GM04503 (cell line): ENCODE measurements around the gene ANKK1.
A peak's percentile ranks its signal among the peaks of the same experiment; 100 is the strongest.

Source experiments
- DNase-seq: peaks from one replicate; pipeline ENCODE4 v3.0.0-alpha.2; 2012; ENCODE audit warnings: low read depth

Gene ANKK1

DNA sequence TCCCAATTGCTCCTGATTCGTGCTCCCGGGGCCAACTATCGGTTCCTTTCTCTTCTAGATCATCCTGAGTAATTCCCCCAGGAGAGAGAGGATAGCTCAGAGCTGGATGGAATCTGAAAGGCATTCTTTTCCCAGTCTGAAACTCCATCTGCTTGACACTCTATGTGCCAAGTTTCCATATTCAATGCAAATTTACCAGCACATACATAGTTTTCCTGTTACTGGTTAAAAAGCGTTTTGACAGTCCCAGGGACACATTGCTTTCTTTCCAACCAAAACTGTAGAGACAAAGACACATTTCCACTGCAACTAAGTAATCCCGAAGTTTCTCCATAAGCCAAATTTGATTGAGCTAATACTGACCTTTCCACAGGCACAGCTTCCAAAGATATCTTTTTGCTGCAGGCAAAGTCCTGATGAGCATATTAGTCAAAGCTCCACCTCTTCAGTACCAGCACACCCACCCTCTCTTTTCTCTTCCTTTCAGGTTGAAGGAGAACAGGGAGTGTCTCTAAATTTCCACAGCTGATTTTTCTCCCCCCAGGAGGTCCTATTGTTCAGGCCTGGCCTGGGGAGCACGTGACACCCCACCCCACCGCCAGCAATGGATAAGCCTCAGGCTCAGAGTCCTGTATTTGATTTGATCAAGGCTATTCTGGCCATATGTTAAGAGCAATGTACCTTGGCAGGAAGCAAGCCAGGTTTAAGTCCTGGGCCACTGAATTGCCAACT is 9.7 kb upstream of the ANKK1 start:
- no peak for DNase-seq

DNA sequence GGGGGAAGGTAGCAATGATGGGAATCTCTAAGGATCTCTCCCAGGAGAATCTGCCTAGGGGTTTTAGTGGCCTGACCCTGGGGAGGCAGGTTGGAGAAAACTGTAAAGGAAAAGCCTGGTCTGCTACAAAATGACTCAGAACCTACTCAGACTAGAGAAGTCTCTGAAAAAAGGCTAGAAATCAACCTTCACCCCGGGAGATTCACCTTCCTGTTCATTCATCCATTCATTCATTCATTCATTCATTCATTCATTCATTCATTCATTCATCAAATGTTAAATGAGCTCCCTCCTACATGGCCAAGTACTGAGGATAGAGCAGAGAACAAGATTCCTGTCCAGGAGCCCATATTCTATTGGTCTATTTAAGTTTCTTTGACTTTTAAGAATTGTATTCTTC is 8.9 kb upstream of the ANKK1 start:
- DNase-seq: no peak

DNA sequence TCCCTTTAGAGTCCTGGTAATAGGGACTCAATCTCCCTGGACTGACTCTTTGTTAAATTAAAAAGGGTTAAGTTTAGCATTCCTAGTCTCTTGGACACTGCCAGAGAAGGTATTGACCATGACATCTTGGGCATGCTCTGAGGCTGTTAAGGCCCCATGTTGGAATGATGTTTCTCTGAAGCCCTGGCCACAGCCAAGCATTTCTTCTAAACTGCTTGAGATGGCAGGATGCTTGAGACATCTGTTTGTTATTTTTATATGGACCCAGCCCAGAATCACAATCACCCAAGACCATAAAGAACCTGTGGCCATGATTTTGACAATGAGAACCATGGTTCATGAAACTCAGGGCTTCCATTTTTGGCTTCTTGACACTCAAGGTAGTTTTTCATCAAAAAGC is 5.5 kb upstream of the ANKK1 start:
- no peak for DNase-seq

DNA sequence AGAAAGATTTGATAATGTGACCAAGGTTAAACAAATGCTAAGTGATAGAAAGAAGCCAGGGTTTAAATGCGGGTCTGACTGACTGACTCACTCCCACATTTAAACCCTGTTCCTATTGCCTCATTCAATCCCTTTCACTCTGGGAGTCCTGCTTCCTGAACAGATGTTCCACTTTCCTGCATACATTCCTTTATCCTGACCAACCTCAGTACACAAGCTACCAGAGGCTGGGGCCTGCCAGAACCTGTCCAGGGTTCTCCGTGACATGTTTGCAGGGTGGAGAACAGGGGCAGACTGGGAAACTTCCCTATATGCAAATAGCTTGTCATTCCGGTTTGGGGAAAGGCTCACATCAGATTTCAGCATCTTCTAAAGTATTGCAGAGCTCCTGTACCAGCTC is 3.0 kb upstream of the ANKK1 start:
- DNase-seq: peak; percentile 44

DNA sequence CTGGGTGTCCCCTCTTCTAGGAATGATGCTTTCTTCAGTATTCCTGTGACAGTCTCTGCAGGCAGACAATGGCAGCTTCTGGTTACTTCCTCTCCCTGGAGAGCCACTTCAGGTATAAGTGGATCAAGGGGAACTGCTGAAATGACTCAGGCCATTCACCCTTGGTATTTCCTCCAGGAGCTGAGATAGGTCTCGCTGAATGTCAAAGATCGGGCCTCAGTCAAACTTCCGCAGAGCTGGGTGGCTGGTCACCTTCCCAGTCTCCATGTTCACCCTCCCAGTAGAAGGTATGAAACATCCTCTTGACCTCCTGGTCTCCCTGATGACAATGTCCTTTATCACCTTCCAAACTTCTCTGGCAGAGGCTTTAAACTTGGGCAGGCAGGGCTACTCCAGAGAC is 1.8 kb upstream of the ANKK1 start:
- DNase-seq: no peak

DNA sequence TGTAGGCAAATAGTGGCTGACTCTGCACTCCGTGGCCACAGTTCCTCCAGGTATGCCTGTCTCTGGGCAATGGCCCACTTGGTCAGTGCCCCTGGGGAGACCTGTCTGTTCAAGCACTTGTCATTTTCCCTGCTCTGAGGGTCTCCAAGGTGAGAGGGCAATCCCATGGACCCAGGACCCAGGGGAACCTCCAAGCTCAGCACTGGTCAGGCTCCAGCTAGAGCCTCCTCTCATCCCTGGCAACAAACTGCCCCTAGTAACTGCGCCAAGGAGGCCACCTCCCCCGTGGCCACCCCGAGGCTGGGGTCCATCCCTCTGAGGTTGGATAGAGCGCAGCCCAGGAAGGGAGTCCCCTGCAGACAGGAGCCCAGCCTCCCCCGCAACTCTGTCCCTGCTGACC is 713 bp upstream of the ANKK1 start:
- DNase-seq: no peak

DNA sequence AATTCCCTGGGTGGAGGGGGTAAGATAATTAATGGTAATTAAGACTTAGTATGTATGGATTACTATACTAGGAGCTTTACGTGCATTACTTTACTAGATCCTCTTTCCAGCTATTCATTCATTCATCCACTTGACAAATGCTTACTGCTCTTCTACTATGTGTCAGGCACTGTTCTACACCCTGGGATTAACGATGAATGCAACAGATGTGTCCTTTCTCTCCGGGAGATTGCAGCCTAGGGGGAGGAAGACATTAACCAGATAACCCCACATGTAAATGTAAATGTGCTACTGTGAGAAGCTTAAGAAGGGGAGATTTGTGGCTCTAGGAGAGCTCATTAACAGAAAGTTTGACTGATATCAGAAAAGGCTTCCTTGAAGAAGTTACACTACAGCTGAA is 1.7 kb downstream of the ANKK1 start:
- no peak for DNase-seq

DNA sequence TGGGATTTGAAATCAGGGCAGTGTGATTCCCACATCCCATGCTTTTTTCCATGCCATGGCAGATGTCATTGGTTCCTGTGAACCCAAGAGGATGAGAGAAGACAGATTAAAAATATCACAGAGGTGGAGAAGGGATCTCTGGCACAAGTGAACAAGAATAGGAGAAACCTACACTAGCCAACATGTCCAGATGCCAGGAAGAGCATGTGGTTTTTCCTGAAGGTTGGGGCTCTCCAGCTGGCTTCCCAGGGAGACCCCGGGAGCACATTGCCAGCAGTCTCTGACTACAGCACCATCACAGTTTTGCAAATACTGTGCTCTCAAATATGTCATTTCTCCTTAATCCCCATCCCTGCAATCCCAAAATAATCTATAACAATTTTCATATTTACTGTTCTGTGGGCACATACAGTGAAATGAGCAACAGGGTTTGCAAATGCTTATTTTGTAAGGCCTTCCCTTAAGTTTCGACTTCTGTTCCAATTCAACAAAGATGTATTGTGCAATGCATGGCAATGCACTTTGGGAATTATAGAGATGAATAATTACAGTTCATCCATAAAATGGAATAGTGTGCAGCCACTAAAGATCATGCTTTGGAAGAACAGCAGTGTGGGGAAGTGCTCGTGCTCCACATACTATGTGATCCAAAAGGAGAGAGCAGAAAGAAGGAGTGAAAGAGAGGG is 4.8 kb downstream of the ANKK1 start:
- DNase-seq: no peak

DNA sequence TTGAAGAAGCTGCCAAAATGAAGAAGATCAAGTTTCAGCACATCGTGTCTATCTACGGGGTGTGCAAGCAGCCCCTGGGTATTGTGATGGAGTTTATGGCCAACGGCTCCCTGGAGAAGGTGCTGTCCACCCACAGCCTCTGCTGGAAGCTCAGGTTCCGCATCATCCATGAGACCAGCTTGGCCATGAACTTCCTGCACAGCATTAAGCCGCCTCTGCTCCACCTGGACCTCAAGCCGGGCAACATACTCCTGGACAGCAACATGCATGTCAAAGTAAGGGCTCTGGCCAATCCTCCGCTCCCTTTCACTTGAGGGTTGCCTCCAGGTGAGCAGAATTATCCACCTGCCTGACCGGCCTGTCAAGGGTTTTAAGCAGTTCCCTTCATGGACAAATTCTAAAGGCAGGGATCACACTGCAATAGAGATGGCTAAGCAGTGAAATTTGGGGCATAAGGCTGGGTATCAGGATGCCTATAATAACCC is 6.0 kb downstream of the ANKK1 start:
- no peak for DNase-seq

DNA sequence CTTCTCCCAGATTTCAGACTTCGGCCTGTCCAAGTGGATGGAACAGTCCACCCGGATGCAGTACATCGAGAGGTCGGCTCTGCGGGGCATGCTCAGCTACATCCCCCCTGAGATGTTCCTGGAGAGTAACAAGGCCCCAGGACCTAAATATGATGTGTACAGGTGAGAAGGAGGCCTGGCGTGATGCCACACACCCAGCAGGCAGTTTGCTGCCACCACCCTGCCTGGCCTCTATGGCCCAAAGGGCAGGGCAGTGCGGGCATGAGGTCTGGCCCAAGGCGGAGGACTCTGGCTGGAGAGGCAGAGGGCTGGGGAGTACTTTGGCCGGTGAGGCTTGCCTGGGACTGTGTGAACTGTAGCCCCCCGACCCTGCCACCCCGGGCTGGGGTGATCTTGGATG is 7.3 kb downstream of the ANKK1 start:
- DNase-seq: no peak

DNA sequence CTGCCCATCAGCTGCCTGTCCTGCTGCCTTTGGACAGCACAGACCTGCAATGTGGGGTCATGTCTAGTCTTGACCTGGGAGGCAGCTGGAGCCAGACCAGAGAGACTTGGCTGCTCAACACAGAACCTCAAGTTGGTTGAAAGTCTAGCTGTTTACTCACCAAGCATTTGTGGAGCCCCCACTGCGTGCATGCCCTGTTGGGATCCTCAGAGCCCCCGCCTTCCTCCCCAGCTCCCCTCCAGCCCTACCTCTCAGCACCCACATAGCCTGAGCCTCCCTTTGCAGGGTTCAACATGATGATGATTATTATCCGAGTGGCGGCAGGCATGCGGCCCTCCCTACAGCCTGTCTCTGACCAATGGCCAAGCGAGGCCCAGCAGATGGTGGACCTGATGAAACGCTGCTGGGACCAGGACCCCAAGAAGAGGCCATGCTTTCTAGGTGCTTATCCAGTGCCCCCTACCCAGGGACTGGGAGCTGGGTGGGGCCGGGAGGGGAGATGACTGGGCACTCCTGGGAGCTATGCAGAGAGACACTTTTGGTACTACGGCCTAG is 8.3 kb downstream of the ANKK1 start:
- DNase-seq: no peak

DNA sequence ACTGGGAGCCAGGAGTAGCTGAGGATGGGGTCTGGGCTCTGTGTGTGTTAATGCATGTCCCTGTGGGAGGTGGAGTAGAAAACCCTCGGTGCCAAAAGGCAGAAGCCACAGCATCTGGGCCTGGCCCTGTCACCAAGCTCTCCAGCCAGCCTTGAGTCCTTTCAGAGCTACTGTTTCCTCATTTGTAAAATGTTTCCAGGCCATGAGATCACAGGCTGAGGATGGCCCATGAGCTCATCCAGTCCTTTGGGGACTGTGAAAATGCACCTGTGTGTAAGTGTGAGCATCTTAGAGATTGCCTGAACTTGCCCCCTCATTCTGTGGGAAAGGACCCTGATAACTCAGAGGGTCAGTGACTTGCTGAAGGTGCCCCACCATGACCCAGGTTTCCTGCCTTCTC is 9.1 kb downstream of the ANKK1 start:
- DNase-seq: no peak

DNA sequence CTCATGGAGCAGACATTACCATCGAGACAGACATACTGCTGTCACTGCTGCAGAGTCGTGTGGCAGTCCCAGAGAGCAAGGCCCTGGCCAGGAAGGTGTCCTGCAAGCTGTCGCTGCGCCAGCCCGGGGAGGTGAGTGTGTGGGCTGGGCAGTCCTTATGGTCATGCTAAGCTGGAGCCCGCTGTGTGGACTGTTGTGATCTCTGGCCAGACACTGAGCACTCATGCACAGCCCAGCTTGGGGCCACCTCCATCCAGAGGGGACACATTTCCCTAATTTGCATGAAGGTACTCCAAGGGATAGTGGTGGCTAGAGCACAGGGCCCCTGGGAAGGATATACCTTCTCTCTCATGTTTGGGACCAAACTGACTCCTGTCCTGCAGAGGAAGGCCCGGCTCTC is 9.6 kb downstream of the ANKK1 start:
- no peak for DNase-seq

DNA sequence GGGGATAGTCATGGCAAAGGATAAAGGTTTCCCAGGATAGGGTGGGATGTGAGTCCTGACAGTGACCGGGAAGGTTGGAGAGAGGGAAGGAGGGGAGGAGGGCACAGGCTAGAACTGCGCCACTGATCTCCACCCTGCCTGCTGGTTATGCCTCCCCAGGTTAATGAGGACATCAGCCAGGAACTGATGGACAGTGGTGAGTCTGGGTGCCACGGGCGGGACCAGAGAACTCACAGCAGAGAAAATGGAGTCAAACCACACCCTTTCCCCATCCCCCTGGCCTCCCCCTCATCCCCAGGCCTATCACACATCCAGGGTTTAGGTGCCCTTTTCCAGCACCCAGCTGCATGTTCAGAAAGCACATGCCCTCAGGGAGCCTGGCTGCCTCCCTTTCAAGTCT is 10.2 kb downstream of the ANKK1 start:
- no peak for DNase-seq

DNA sequence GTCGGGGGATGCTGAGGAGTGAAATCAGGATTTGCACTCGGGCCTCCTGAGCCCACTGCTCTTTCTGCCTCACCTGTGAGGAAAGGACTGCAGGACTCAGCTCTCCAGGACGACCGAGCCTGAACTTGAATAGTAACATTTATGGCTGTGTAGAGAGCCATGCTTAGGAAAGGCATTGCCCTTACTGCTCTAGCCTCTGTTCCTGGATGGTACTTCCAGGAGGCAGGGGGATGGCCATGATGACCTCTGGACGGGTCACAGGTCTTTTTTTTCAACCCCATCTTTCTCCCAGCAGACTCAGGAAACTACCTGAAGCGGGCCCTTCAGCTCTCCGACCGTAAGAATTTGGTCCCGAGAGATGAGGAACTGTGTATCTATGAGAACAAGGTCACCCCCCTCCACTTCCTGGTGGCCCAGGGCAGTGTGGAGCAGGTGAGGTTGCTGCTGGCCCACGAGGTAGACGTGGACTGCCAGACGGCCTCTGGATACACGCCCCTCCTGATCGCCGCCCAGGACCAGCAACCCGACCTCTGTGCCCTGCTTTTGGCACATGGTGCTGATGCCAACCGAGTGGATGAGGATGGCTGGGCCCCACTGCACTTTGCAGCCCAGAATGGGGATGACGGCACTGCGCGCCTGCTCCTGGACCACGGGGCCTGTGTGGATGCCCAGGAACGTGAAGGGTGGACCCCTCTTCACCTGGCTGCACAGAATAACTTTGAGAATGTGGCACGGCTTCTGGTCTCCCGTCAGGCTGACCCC is 11.3 kb downstream of the ANKK1 start:
- no peak for DNase-seq

DNA sequence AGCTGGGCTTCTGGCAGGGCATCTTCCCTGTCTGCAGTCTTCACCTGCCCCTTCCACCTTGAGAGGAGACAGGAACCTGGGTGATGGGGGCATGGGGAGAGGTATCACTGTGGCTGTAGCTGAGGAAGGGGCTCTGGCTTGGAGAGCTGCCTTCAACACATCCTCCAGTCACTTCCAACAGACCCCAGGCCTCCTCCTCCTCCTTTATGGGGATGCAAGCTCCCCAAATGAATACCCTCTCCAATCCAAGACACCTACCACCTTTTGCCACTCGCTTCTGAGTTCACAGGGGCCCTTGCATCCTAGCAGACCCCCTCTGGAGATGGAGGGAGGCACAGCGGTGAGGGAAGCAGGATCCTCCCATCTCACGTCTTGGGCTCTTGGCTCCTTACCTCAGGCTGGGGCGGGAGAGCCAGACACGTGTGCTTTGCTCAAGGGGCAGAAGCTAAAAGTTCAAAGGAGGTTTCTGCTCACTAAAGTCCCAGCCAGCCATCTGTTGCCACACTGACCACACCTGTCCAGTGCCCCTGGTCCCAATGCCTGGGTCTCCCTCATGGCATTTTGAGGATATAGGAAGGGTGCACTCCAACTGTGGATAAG is 13.2 kb downstream of the ANKK1 start:
- DNase-seq: no peak

DNA sequence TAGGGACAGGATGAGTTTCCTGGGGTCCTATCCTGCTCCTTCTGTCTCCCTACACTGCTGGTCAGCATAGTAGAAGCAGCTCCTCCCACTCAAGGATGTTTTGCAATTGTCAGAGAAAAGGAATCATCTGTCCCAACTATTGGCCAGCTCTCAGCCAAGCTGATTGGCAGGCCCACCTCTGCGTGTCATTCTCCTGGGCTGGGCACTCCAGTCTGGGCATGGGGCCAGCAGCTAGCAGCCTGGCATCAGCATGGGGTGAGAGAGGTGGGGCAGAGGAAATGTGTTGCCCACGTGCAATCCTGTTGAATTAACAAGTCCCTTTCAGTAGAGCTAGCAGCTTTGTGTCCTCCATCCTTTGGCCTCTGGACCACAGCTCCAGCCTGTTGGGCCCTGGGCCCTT is 14.1 kb downstream of the ANKK1 start:
- DNase-seq: no peak

DNA sequence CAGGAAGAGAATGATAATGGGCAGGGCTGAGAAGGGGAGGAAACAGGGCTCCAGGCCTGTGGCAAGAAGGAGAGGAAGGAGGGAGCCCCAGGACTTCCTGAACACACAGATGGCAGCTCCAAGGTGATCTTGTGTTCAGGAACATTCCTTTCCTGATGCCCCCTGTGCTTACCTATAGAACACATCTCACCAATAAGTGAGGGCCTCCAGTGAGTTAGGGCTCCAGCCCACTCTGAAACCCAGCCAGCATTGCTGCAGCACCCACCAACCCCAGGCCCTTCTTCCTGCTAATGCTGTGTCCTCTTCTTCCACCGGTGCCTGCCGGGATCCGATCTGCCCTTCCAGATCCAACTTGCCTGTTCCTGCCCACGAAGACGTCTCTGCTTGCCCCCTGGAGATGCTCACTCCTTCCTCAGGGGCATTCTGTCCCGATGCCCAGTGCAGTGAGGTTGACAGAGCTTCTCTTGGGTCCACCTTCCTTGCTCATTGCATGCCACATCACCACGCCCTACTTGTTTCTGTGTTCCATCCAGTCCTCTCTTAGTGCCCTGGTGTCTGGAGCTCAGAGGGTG is 17.4 kb downstream of the ANKK1 start:
- no peak for DNase-seq

DNA sequence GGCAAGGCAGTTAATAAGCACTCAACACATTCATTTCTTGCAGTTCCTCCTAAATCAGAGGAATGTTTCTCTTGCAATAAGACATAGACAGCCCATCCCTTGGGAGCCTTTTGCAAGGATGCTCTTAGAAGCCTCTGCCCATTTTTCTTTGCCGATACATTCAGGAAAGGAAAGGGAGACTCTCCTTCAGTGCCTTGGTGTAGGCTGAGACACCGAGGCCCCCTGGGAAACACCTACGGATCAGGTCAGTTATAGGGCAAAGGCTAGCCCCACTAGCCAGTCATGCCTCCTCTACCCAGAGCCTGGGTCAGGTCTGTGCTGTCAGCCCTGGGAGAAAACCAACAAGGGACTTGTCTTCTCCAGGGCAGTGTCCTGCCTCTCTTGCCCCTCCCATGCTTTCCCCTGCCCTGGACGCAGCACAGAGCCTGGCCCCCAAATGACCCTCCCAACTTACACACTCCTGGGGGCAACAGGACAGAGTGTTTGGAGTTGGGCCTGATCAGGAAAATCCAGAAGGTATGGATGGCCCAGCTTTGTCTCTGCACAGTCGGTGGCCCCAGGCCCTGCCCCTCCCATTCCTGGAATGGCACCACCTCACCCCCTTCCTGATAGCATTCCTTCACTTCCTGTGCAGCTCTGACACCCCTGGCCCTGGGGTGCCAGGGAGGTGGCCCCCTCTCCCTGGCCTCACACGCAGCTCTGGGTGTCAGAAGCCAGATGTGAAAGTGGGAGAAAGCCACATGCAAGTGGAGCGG is 18.3 kb downstream of the ANKK1 start:
- DNase-seq: no peak

DNA sequence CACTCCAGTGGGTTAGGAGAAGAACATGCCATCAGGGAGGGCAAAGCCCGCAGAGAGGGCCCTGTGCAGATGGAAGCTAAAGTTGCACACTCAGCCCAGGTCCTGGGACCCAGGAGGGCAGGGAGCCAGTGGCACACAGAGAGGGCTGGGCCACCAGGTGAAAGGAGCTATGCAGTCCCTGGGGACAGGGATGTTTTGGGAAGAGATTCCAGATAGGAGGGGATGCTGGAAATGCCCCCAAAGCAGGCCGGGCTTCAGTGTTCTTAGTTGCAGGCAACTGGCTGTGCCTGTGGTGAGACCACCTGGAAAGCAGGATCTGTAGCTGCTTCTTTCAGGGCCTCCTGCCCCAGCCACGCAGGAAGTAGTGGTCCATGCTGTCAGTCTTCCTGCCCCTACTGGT is 19.6 kb downstream of the ANKK1 start:
- no peak for DNase-seq

DNA sequence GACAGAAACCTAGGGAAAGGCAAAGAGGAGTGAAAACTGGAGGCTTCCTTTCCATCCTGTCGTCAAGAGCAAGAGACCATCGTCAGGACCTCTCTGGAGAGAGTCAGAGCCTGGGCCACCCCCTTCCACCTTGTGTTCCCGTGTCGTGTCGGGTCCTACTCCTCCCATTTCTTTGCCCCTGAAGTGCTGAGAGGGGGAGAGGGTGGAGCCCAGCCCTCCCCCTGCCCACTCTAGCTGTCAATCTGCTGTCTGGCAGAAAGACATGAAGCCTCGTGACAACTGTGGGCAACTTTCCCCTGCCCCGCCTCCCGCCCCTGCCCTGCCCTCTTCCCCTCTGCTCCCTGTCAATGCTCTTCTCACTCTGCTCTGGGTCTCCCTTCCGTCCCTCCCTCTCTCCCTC is 20.6 kb downstream of the ANKK1 start:
- no peak for DNase-seq
